Coronary artery (tissue), 2 donors: Measurements from ENCODE around the gene KIAA0930.

Experiments
- DNase-seq: peaks from one replicate; pipeline ENCODE4 v3.0.0-alpha.2; 2017; ENCODE audit warnings: low spot score
- H3K27ac ChIP-seq, 2 donors: fragments of 200-600 bp; sonication (generic); one replicate each; pipeline ENCODE4 v1.5.1; 2016 to 2019
- H3K4me3 ChIP-seq: fragments of 200-600 bp; sonication (generic); 2 replicates; pipeline ENCODE4 v1.5.1; 2016; ENCODE audit warnings: mild to moderate bottlenecking, moderate library complexity
- CTCF ChIP-seq: fragments of 200-600 bp; sonication (generic); IDR thresholded peaks from one replicate; pipeline ENCODE4 v1.5.1; 2019; ENCODE audit warnings: antibody characterized with exemption

Gene KIAA0930

GRCh38 chr22:45218976-45219375, 21.7 kb downstream of the KIAA0930 start:
- TF ChIP-seq CTCF, result no peak
- no peak for DNase-seq
- H3K4me3 ChIP-seq, result no peak overlapping the region
- H3K27ac ChIP-seq, result no peak overlapping the region

- Histone ChIP-seq H3K4me3 (no peak overlapping the region), H3K27ac (no peak overlapping the region)
- TF ChIP-seq CTCF, result no peak
- no peak for DNase-seq
These were observed 22.9 kb downstream of the KIAA0930 start for GRCh38 chr22:45217806-45218205.

GRCh38 chr22:45217345-45217744, 23.3 kb downstream of the KIAA0930 start:
- no peak for TF ChIP-seq CTCF
- Histone ChIP-seq H3K27ac (no peak overlapping the region), H3K4me3 (no peak overlapping the region)
- no peak for DNase-seq

GRCh38 chr22:45216133-45217003, 24.3 kb downstream of the KIAA0930 start:
- TF ChIP-seq CTCF, result no peak
- Histone ChIP-seq H3K27ac (no peak overlapping the region), H3K4me3 (no peak overlapping the region)
- DNase-seq, result no peak

- no peak for TF ChIP-seq CTCF
- Histone ChIP-seq H3K4me3 (peak overlapping the region; percentile 71), H3K27ac (peak overlapping the region; percentile 72 to 88)
- no peak for DNase-seq
These were observed 27.5 kb downstream of the KIAA0930 start for GRCh38 chr22:45212992-45213751.

- Histone ChIP-seq H3K27ac (peak overlapping the region; percentile 72 to 88), H3K4me3 (peak overlapping the region; percentile 71)
- no peak for TF ChIP-seq CTCF
- peak; percentile 96 for DNase-seq
These were observed 28.4 kb downstream of the KIAA0930 start for GRCh38 chr22:45212306-45212709.
